Body of pancreas (tissue), 4 donors: Measurements from ENCODE around the gene WNK1.

ENCODE experiments used
- CTCF ChIP-seq, 7 experiments: fragments of 450-650 bp in 4 of 7; fragments of 200-600 bp in 3 of 7; sonication (generic) in 3 of 7; IDR thresholded peaks; one replicate each; pipeline ENCODE4 v1.5.1; 2016 to 2019; ENCODE audit warnings: antibody characterized with exemption in 7 of 7
- POLR2A ChIP-seq, 3 donors: fragments of 450-650 bp; IDR thresholded peaks; one replicate each; pipeline ENCODE4 v1.6.1; 2016; ENCODE audit warnings: antibody characterized with exemption in 3 of 3, mild to moderate bottlenecking in 2 of 3

- TF ChIP-seq CTCF (IDR thresholded peaks at IDR 0.05), result no peak
- TF ChIP-seq POLR2A (IDR thresholded peaks at IDR 0.05), result no peak
Measured at GRCh38 chr12:931591-931990, 179.2 kb downstream of the WNK1 start.
